Fibroblast of skin of left quadriceps (primary cell): ENCODE results near the gene TESMIN.

Experiments used
- DNase-seq, 2 experiments: peaks; one replicate each; pipeline ENCODE4 v3.0.0-alpha.2; 2013; ENCODE audit warnings: low read depth in 2 of 2

Gene TESMIN

DNA sequence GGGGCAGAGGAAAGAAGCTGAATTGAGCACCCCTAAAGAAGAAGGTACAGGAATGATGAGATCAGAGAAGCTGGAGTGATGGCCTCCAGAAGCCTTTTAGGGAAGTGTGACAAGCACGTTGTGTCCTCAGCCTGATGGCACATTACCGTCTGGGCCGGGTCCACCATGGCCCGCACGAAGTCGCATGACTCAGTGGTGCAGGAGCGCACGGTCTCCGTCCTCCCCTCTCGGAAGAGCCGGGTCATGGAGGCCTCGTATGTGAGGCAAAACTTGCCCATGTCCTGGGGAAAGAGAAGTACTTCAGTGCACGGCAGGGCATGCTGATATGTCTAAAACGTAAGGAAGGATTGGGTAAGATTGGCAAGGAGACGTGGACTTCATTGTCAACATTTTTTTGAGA, 11.2 kb upstream of the TESMIN start:
- DNase-seq = no peak

DNA sequence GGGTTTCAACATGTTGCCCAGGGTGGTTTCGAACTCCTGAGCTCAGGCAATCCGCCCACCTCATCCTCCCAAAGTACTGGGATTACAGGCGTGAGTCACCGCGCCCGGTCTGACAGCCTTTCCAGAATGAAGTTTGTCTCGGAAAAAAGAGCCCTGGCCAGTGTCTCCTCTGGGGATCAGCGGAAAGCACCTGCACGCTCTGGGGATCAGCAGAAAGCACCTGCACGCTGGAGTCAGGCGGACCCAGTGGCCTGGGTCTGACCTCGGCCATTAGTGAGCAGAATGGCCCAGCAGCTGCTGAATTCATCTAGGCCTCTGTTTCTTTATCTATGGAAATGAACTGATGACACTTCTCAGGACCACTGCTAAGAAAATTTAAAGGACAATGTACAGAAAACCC, 10.5 kb upstream of the TESMIN start:
- no peak for DNase-seq

DNA sequence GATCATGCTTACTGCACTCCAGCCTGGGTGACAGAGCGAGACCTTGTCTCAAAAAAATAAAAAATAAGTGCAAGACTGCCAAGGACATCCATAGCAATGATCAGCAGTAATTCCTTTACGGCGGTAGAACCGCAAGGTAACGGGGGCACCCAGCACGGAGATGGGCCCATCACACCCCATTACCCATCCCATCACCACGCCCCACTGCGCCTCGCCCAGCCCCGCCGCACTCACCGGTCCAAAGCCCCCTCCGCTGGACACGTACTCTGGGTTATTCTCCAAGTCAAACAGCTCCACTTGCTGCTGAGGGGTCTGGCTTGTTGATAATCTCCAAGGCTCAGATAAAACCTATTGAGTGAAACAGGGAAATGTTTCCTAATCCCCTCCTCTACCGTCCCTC, 8.7 kb upstream of the TESMIN start:
- DNase-seq = no peak

- no peak for DNase-seq
Measured at GRCh38 chr11:68757711-68758110, 6.4 kb upstream of the TESMIN start.

- no peak for DNase-seq
Measured at GRCh38 chr11:68756171-68756766, 4.9 kb upstream of the TESMIN start.

DNA sequence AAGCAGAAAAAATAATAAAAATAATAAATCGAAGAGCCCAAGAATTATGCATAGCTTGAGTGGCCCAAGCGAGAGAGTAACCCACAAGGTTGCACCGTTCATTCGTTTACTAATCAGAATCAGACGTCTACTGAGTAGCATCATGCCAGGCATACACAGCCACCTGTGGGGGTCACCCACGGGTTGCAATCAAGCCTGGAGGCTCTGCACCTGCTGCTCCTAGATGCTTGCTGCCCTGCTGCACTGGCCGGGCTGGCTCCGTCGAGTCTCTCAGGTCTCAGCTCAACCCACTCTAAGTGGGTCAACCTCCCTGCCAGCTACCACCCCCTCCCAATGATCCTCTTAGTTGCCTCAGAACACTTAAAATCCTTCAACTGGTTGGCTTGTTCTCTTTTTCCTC, 2.0 kb upstream of the TESMIN start:
- DNase-seq = no peak

DNA sequence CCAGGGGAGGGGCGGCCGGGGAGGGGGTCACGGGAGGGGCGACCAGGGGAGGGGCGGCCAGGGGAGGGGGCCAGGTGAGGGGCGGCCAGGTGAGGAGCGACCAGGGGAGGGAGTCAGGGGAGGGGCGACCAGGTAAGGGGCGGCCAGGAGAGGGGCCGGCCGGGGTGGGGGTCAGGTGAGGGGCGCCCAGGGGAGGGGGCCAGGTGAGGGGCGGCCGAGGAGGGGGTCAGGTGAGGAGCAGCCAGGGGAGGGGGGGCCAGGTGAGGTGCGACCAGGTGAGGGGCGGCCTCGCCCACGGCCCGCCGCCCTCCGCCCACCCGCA, 355 bp downstream of the TESMIN start:
- DNase-seq = no peak

DNA sequence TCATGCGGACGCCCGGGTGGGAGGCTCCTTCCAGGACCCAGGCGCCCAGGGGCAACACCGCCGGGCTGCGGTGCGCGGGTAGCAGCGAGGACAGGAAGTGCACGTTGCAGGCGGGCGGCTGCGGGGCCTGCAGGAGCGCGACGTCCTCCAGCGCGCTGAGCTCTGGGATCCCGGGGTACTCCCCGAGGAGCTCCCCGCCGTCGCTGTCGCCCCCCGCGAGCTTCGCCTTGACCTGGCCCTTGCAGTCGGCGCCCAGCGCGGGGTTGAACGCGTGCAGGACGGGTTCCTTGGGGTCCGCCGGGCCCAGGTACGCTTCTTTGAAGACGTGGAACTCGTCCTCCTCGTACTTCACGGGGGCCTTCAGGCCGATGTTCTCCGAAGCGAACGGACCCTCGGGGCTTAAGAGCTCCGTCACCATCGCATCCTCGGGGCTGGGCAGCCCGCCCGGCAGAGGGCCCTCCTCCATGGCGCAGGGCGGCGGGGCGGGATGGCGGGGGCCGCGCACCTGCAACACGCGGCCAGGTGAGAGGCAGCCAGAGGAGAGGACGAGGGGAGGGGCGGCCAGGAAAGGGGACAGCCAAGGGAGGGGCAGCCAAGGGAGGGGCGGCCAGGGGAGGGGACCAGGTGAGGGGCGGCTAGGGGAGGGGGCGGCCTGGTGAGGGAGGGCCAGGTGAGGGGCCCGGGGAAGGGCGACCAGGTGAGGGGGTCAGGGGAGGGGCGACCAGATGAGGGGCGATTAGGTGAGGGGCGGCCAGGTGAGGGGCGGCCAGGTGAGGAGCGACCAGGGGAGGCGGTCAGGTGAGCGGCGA, 921 bp downstream of the TESMIN start:
- no peak for DNase-seq

DNA sequence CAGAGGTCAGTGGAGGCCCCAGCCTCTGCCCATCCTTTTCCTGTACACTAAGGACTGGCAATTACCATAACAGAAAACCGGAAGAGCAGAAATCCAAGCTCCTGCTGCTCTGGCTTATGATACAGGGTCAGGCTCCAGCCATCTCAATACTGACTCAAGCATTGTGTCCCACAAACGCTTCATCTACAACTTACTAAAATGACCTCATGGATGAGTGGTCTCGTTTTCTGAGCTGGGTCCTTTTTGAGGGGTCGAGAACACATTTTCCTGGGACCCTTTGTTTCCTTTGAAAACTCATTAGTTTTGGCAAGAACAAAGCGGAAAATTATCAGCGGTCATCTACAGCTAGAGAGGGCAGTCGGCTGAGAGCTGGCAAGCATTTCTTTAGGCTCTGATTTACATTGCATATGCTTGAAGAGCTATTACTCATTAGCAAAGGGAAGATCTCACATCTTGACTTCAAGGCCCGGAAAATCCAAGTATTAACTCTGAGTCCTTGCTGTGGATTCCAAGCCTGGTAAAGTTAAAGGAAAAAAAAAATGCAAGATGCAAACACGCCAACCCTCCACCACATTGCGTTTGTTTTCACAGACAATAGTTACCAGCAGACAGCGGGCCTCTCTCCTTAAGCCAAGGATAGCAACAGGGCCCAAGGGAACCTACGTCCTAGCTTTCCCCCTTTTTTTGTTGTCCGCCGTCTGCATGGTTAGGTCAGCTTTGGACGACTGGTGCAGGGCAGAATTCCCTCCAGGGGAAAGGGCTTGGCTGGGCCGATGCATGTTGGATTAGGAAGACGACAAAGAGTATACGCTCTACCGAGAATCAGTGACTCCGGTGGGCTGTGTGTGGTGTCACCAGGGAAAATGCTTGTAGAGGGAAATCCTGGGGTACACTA, 1.8 kb downstream of the TESMIN start:
- DNase-seq = no peak

- DNase-seq = no peak
Measured at GRCh38 chr11:68748061-68748460, 3.3 kb downstream of the TESMIN start.

- no peak for DNase-seq
Measured at GRCh38 chr11:68743539-68743938, 7.8 kb downstream of the TESMIN start.

GRCh38 chr11:68741463-68741862, 9.9 kb downstream of the TESMIN start:
- DNase-seq = no peak

DNA sequence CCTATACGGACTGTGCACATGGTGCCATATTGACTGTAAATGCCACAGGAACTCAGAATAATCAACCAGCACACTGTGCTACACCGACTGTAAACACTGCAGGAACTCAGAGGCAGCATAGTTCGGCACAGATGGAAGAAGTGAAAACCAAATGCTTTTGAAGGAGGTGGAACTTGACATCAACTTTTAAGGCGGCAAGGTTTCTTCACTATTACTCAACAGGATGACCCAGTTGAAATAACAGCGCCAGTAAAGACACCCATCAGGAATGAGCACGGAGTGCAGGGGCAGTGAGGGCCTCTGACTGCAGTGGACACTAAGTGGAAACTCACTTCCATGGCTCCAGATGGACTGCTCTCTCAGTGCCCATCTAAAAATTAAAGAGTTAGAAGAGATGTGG, 15.7 kb downstream of the TESMIN start:
- DNase-seq = no peak

- no peak for DNase-seq
Measured at GRCh38 chr11:68735125-68735524, 16.2 kb downstream of the TESMIN start.

DNA sequence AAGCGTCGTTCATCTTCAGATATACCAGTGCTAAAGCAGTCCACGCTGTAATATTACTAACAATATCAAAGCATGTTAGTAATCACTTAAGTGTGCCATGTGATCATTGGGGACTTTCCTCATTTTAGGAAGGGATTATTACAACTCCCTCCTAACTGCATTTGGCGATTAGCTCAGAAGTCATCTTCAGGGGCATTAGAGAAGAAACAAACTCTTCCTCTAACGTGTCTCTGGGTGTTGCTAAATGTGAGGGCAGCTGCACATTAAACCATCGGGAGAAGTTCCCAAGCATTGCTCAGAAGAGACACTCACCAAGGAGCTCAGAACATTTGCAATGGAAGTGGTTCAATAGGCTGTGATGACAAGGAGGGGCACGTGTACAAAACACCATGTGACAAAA, 17.2 kb downstream of the TESMIN start:
- no peak for DNase-seq

GRCh38 chr11:68727783-68728182, 23.5 kb downstream of the TESMIN start:
- DNase-seq = no peak

- no peak for DNase-seq
Measured at GRCh38 chr11:68724293-68724692, 27.0 kb downstream of the TESMIN start.

DNA sequence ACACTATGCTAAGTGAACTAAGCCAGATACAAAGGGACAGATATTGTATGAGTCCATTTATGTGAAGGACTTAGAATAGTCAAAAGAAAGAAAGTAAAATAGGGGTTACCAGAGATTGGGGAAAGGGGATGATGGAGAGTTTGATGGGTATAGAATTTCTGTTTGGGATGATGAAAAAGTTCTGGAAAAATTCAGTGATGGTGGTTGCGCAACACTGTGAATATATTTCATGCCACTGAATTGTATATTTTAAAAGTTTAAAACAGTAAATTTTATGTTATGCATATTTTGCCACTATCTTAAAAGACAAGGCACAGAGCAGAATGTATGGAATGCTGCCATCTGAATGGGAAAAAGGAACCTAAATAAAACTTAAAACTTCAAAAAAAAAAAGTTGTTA, 29.2 kb downstream of the TESMIN start:
- DNase-seq = no peak

GRCh38 chr11:68721075-68721474, 30.2 kb downstream of the TESMIN start:
- no peak for DNase-seq

DNA sequence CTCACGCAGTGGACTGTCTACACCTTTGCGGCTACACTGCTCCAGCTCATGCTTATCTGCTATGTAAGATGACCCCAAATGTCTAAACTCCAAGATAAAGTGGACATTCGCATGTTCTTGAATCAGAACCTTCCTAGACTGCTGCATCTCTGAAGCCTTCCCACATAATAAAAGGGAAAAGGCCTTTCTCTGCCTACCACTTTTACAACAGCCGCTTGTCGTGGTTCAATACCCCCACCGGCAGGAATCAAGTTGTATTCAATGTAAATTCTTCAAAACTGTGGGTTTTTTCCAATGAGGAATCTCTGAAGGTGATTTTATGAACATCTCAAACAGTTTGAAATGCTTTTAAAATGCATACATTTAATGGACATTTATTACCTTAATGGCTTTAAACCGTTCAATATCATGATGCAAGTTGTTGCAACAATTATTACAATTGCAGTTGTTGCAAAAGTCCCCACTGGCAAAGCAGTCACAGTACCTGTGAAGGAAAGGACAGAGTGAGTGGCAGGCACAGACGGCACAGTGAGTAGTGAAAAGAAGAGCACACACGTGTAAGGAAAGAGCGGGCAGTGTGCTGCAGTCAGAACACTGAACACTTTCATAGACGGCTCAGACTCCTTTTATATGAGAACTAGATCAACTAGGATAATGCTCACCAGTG, 35.7 kb downstream of the TESMIN start:
- DNase-seq = no peak

DNA sequence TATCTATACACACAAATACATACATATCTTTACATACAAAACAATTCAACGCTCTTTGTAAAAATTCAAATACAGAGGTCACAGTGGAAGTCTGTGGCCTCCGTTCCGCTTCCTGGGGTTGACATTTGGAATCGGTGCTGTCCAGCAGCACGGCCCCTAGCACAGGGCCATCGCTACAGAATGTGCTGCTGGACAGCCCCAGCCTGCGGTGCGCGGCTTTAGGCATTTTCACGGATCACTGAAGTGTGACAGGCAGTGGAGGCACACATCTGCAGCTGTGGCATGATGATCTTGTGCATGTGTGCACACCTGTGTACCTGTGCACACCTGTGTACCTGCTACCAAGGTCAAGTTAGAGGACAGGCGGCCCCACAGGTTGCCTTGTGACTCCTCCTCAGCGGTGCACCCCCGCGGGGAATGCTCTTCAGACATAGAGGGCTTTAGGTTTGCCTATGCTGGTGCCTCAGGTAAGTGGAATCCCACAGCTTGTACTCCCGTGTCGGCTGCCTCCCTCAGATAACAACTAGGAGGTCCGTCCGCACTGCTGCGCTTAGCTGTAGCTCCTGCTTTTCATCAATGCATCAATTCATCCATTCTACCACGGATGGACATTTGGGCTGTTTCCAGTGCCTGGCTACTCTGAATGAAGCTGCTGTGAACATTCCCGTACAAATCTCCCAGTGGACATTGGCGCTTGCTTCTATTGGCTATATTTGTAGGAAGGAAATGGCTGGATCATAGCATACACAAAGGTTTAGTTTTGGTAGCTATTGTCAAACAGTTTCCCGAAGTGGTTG, 37.1 kb downstream of the TESMIN start:
- DNase-seq = no peak
